Tibial nerve (tissue), 3 donors: Measurements from ENCODE around the gene MAP3K1.

Experiments used
- CTCF ChIP-seq, 5 experiments: fragments of 200-600 bp in 3 of 5; fragments of 450-650 bp in 2 of 5; sonication (generic) in 3 of 5; IDR thresholded peaks; one replicate each; pipeline ENCODE4 v1.5.1; 2016 to 2019; ENCODE audit warnings: antibody characterized with exemption in 5 of 5, mild to moderate bottlenecking in 3 of 5, moderate library complexity in 2 of 5
- POLR2A ChIP-seq, 2 donors: fragments of 450-650 bp; IDR thresholded peaks; one replicate each; pipeline ENCODE4 v1.6.1; 2017; ENCODE audit warnings: antibody characterized with exemption in 2 of 2, mild to moderate bottlenecking in 2 of 2, moderate library complexity in 2 of 2

GRCh38 chr5:56893251-56893951 lies 78.1 kb downstream of the MAP3K1 start:
- TF ChIP-seq POLR2A (IDR thresholded peaks at IDR 0.05): no peak
- TF ChIP-seq CTCF (IDR thresholded peaks at IDR 0.05): no peak
